Neural progenitor cell (in vitro differentiated cells): ENCODE data around the gene CCDC142. TPM values are rescaled to one million over a fixed set of nuclear protein-coding genes. Genes with fewer than 3 reads are reported as not detected.
A peak's percentile ranks its signal among the peaks of the same experiment; 100 is the strongest.

ENCODE experiments used
- DNase-seq: peaks from one replicate; pipeline ENCODE4 v3.0.0-alpha.2; 2016; ENCODE audit warnings: low spot score
- H2AFZ ChIP-seq: fragments of 200-600 bp; sonication (generic); replicated peaks from 2 replicates; pipeline ENCODE4 v1.6.1; 2016; ENCODE audit warnings: antibody characterized with exemption
- H3F3A ChIP-seq: fragments of 200-600 bp; sonication (generic); 2 replicates; pipeline ENCODE4 v1.6.1; 2016; ENCODE audit warnings: antibody characterized with exemption, low read depth
- H3K27ac ChIP-seq: fragments of 200-600 bp; sonication (generic); 2 replicates; pipeline ENCODE4 v1.5.1; 2016; ENCODE audit warnings: mild to moderate bottlenecking
- H3K27me3 ChIP-seq: fragments of 200-600 bp; sonication (generic); 2 replicates; pipeline ENCODE4 v1.6.1; 2016; ENCODE audit warnings: mild to moderate bottlenecking, moderate library complexity
- H3K36me3 ChIP-seq: fragments of 200-600 bp; sonication (generic); 2 replicates; pipeline ENCODE4 v1.5.1; 2016
- H3K4me1 ChIP-seq: fragments of 200-600 bp; sonication (generic); 2 replicates; pipeline ENCODE4 v1.6.1; 2016; ENCODE audit warnings: mixed run types
- H3K4me2 ChIP-seq: fragments of 200-600 bp; sonication (generic); 2 replicates; pipeline ENCODE4 v1.6.1; 2016
- H3K4me3 ChIP-seq: fragments of 200-600 bp; sonication (generic); 2 replicates; pipeline ENCODE4 v1.5.1; 2016
- H3K79me2 ChIP-seq: fragments of 200-600 bp; sonication (generic); 2 replicates; pipeline ENCODE4 v1.6.1; 2016; ENCODE audit warnings: low read depth
- H3K9ac ChIP-seq: fragments of 200-600 bp; sonication (generic); 2 replicates; pipeline ENCODE4 v1.6.1; 2016
- H3K9me3 ChIP-seq: fragments of 200-600 bp; sonication (generic); 2 replicates; pipeline ENCODE4 v1.5.1; 2016; ENCODE audit warnings: low read depth
- H4K20me1 ChIP-seq: fragments of 200-600 bp; sonication (generic); 2 replicates; pipeline ENCODE4 v1.6.1; 2016; ENCODE audit warnings: low read depth
- H3K27ac Mint-ChIP-seq: 3 replicates; pipeline ENCODE4 v1.8.0; 2021; ENCODE audit warnings: mixed read lengths
- H3K27me3 Mint-ChIP-seq: 2 replicates; pipeline ENCODE4 v1.8.0; 2022; ENCODE audit warnings: low read depth, mild to moderate bottlenecking, inconsistent platforms, moderate library complexity, mixed read lengths; ENCODE audit not compliant: insufficient read depth
- H3K36me3 Mint-ChIP-seq: 3 replicates; pipeline ENCODE4 v1.8.0; 2021; ENCODE audit warnings: mixed read lengths
- H3K4me1 Mint-ChIP-seq: 3 replicates; pipeline ENCODE4 v1.8.0; 2021; ENCODE audit warnings: mixed read lengths
- H3K4me3 Mint-ChIP-seq: 3 replicates; pipeline ENCODE4 v1.8.0; 2021; ENCODE audit warnings: mild to moderate bottlenecking, moderate library complexity, mixed read lengths
- H3K9me3 Mint-ChIP-seq: 3 replicates; pipeline ENCODE4 v1.8.0; 2020; ENCODE audit warnings: mixed read lengths
- CTCF ChIP-seq: fragments of 200-600 bp; sonication (generic); IDR thresholded peaks from 2 replicates; pipeline ENCODE4 v1.5.1; 2017; ENCODE audit warnings: antibody characterized with exemption, mild to moderate bottlenecking
- EZH2 ChIP-seq: fragments of 200-600 bp; sonication (generic); IDR thresholded peaks from 2 replicates; pipeline ENCODE4 v1.6.1; 2017; ENCODE audit warnings: antibody characterized with exemption, mild to moderate bottlenecking, moderate library complexity
- EZH2phosphoT487 ChIP-seq: fragments of 200-600 bp; sonication (generic); IDR thresholded peaks from 2 replicates; pipeline ENCODE4 v1.6.1; 2017; ENCODE audit warnings: antibody characterized with exemption
- total RNA-seq: library from RNA; depleted of rRNA; stranded (reverse); fragments of >200 nt; gene quantifications from 2 replicates; pipeline ENCODE4 v1.2.3, GENCODE V29; 2015; ENCODE audit warnings: low replicate concordance

Gene CCDC142
- total RNA-seq, 1 donor from 2014 or later: 12.0 TPM

- peak overlapping the region; percentile 98 for H3K4me2 ChIP-seq
- peak overlapping the region; percentile 92 for H2AFZ ChIP-seq
- H3K9me3 Mint-ChIP-seq: no peaks in the 10 kb centered on the region
- peaks cover 29% of the 10 kb centered on the region for H3K27me3 Mint-ChIP-seq
- H3F3A ChIP-seq: peaks cover 39% of the 10 kb centered on the region
- peaks cover 20% of the 10 kb centered on the region for H3K27me3 ChIP-seq
- H3K4me1 Mint-ChIP-seq: peaks cover 36% of the 10 kb centered on the region
- no peaks in the 10 kb centered on the region for H3K36me3 ChIP-seq
- H3K79me2 ChIP-seq: peaks cover 36% of the 10 kb centered on the region
- H3K9ac ChIP-seq: peak overlapping the region; percentile 80
- peak overlapping the region; percentile 96 for H3K27ac Mint-ChIP-seq
- peak; percentile 94 for DNase-seq
- H3K27ac ChIP-seq: peak overlapping the region; percentile 98
- peaks cover 18% of the 10 kb centered on the region for H3K4me1 ChIP-seq
- H3K9me3 ChIP-seq: no peaks in the 10 kb centered on the region
- peaks cover 4% of the 10 kb centered on the region for H3K36me3 Mint-ChIP-seq
- TF ChIP-seq EZH2 (no peak), CTCF (peak; percentile 32), EZH2phosphoT487 (no peak)
- H3K4me3 ChIP-seq: peak overlapping the region; percentile 77
- H3K4me3 Mint-ChIP-seq: peak overlapping the region; percentile 92
- peaks cover 18% of the 10 kb centered on the region for H4K20me1 ChIP-seq
These were observed 42.2 kb downstream of the CCDC142 start for GRCh38 chr2:74440378-74441169.

GRCh38 chr2:74439803-74440377 is 42.9 kb downstream of the CCDC142 start:
- DNase-seq: peak; percentile 69
- H3K4me3 ChIP-seq: peak overlapping the region; percentile 77

GRCh38 chr2:74439373-74439772 is 43.4 kb downstream of the CCDC142 start:
- Histone ChIP-seq H2AFZ (no peak overlapping the region), H3K9me3 (no peaks in the 10 kb centered on the region), H3K36me3 (no peaks in the 10 kb centered on the region), H3K27me3 (peaks cover 8% of the 10 kb centered on the region), H3K9ac (peak overlapping the region; percentile 80), H3K4me2 (peak overlapping the region; percentile 98), H3K27ac (peak overlapping the region; percentile 98), H4K20me1 (peaks cover 18% of the 10 kb centered on the region), H3F3A (peaks cover 39% of the 10 kb centered on the region), H3K4me1 (peaks cover 18% of the 10 kb centered on the region), H3K4me3 (peak overlapping the region; percentile 77), H3K79me2 (peaks cover 44% of the 10 kb centered on the region)
- Mint-ChIP-seq H3K4me3 (peak overlapping the region; percentile 92), H3K4me1 (peaks cover 36% of the 10 kb centered on the region), H3K27ac (peak overlapping the region; percentile 96), H3K9me3 (no peaks in the 10 kb centered on the region), H3K27me3 (peaks cover 26% of the 10 kb centered on the region), H3K36me3 (peaks cover 11% of the 10 kb centered on the region)
- no peak for TF ChIP-seq CTCF
- no peak for TF ChIP-seq EZH2
- TF ChIP-seq EZH2phosphoT487: no peak
- DNase-seq: peak; percentile 7

More at GRCh38 chr2:74439803-74440377, 42.9 kb downstream of the CCDC142 start:
- Histone ChIP-seq H3K36me3 (no peaks in the 10 kb centered on the region), H3F3A (peaks cover 39% of the 10 kb centered on the region), H3K4me1 (peaks cover 18% of the 10 kb centered on the region), H3K9ac (peak overlapping the region; percentile 80), H3K27me3 (peaks cover 13% of the 10 kb centered on the region), H3K9me3 (no peaks in the 10 kb centered on the region), H2AFZ (peak overlapping the region; percentile 0), H3K4me2 (peak overlapping the region; percentile 98), H3K79me2 (peaks cover 39% of the 10 kb centered on the region), H3K27ac (peak overlapping the region; percentile 98), H4K20me1 (peaks cover 18% of the 10 kb centered on the region)
- H3K4me1 Mint-ChIP-seq: peaks cover 36% of the 10 kb centered on the region
- H3K27ac Mint-ChIP-seq: peak overlapping the region; percentile 96
- H3K4me3 Mint-ChIP-seq: peak overlapping the region; percentile 92
- peaks cover 26% of the 10 kb centered on the region for H3K27me3 Mint-ChIP-seq
- peaks cover 7% of the 10 kb centered on the region for H3K36me3 Mint-ChIP-seq
- TF ChIP-seq EZH2phosphoT487 (no peak), CTCF (no peak), EZH2 (no peak)
- H3K9me3 Mint-ChIP-seq: no peaks in the 10 kb centered on the region
